Kidney glomerular epithelial cell (primary cell): ENCODE results near the gene ZNF746.
"Not testable (repeated sequence)": the region's sequence is repeated elsewhere in the genome, so short reads cannot be mapped to it uniquely, and the experiment has no call there.

Experiments used
- DNase-seq: peaks from one replicate; lab custom pipeline; 2025; lab: John Stamatoyannopoulos, UW

Gene ZNF746

DNA sequence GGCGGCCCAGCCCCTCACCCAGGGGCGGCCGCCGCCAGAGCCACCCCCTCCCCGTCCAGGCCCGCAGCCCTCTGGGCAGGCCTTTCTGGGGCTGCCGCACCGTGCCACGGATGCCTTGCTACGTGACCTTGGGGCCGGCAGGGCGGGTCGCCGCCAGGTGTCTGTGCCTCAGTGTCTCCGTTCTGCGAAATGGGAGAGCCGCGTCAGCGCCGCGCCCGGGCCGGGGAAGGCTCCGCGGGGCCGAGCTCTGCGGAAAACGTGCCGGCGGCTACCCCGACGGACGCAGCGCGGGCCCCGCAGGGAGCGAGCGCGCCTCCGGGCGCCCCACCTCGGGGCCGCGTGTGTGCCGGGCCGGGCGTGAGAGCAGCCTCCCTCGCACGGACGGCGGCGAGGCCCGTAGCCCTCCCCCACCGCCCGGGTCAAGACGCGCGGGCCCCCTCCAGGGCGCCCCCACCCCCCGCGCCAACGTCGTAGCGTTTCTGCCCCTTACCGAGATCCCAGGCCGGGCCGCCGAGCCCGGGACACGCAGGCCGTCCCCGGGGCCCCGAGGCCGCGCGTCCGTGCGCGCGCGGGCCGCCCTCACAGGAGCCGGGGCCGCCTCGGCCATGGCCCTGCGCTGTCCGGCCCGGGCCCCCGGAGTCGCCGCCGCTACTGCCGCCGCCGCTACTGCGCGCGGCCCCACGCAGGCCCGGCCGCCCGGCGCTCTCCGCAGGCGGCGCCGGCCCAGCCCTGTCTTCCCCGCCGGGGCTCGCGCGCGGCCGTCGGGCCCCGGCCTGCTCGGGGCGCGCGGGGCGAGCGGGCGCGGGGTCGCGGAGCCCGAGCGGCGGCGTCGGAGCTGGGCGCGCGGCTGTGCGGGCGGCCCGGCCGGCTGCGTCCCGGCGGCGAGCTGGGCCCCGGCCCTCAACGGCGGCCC lies 37.8 kb downstream of the ZNF746 start:
- no peak for DNase-seq

DNA sequence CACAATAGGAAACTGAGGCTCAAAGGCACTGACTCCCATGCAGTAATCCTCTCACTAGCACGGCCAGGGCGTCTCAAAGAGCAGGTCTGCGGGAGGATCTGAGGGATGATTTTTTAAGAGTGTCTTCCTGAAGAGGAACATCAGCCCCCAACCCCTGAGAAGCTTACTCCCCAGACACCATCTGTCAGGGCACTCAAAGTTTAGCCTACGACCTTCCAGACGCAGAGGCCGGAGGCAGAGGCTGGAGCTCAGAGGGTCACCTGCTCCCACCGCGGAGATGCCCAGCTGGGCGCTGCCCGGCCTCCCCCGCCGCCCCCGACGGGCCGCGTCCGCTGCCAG lies 38.4 kb downstream of the ZNF746 start:
- DNase-seq = no peak

DNA sequence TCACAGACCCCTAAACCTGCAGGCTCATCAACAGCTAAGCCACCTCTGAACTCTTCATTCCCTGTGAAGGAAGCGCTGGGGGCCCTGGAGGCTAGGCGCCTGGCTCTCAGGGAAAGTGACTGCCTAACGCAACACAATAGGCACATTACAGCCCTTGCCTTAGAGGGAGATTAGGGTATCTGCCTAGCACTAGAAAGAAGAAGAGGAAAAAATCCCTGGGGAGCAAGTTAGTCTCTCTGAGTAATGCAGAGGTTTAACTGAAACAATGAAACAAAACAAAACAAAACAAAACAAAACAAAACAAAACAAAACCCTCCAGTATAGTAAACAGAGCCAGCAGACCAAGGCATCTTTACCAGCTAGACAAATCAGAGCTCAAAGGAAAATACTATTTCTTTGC lies 39.4 kb downstream of the ZNF746 start:
- no peak for DNase-seq

DNA sequence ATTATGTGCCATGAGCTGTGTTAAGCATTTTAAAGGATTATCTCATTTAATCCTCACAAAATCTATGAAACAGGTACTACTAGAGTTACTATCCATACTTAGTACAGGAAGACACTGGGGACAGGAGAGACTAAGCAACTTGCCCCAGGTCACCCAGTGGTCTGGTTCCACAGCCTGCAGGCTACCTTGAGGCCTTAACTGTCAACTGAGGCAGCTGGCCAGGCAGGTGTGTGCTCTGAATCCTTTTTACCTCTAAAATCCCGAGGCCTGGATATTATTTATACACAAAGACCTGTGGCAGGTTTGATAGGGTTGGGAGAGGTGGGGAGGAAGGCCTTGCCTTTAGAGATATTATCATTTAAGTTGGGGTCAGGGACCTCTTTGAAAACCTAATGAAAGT lies 39.8 kb downstream of the ZNF746 start:
- no peak for DNase-seq

DNA sequence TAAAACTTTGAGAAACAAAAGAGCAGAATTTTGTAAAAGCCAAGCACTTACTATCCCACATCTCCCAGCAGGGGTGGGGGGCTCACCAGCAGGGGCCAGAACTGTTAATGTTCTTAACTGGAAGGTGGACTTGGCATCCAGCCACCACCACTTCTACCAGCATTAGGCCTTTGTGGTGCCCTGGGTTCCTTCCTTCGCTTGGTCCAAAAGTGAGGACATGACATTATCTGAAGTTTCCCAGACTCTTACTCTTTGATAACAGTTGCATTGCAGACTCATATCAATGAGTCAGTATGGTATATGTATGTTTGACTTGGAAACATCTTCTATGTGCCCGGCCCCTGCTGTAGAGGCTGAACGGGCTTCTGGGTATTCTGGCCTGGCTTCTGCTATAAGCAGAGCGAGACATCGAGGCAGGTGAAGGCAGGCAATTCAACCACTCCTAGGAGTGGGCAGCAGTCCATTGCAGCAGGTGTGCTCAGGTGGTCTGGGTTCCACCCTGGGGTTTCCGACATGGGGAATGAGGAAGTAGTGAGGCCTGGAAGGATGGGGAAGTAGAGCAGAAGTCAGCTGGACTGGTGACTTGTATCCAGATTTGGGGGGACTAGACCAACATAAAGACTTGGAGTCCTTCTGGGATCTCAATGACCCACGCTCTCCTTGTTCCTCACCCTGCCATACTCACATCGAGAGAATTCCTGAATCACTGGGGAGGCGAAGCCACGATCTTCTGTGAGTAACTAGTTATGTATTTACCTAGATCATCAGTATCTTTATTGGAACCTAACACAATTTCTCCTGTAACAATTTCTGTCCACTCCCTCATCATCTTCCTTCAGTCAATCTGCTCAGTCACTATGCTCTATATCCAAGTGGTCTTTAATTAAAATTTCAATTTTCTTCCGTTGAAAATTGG lies 40.8 kb downstream of the ZNF746 start:
- peak; percentile 7 for DNase-seq

DNA sequence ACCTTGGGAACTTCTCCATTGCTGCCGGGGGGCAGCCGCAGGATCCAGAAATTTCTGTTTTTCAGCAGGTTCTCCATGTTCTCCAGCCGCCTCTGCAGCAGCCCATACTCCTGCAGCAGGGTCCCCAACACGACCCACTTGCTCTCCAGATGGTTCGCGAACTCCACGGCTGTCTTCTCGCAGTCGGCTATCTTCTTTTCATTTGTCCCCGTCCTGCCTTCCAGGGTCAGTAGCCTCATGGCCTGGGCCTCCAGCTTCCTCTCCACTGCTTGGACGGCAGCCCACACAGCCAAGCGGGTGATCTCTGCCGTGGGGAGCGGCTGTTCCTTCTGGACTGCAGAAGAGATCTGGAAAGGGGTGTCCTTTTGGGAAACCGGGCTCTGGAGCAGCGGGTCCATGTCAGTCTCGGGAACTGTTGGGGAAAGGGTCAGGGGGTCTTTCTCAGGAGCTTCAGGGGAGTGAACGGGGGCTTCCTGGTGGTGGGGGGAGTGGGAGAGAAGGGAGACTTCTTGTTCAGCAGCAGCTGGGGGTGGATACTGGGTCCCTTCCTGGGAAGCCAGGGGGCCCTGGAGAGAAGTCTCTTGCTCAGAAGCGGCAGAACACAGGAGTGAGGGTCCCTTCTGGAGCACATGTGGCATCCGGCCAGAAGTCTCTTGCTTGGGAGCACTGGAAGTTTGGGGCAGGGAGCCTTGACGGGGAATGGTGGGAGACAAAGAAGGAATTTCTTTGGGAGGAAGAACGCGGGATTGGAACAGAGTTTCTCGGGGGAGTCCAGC lies 42.2 kb downstream of the ZNF746 start:
- no peak for DNase-seq

DNA sequence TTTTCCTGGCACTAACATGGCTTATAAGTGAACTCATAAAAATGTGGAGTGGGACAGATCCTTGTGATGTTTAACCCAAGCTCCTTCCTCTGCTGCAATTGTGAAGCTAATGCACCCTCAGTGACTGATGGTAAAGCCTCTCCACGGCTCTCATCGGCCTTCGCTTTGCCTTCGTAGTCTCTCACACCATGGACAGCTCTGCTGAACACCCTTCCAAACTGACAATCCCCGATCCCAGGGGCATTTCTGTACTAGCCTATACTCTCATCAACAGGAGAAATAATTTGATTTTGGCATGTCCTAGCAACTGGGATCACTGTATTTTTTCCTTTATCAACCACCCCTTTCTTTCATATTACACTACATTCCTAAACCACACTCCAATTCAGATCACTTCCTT lies 42.9 kb downstream of the ZNF746 start:
- no peak for DNase-seq

DNA sequence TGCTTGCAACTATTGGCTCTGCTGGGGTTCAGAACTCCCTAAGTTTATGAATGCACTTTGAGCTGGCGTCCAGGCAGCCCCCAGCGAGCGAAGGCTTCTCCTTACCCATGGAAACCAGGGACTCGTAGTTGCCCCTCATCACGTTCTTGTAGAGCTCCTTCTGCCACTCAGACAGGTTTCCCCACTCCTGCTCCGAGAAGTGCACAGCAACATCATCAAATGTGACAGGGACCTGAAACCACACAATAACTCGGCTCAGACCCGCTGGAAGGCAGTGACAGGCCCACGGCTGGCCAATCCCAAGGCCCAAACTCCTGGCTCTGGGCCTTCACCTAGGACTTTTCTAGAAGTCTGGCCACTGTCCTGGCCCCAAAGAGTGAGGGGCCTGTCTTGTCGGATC lies 43.6 kb downstream of the ZNF746 start:
- no peak for DNase-seq

DNA sequence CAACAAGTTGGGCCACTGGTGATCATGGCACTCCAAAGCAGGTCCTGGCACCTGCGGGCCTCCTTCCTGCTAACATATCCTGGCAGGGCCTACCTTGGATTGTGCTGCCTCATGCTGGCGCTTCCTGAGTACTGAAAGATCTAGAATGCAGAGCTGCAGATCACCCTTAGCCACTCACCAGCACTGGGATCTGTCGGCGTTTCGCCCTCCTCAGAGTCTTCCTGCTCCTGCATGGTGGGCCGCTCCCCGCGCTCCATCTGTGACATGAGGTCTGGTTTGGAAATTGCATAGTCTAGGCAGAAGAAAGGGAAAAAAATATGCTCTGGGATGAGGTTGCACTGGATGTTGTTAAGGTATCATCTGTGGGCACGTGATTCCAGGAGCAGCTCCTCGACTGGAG lies 46.8 kb downstream of the ZNF746 start:
- no peak for DNase-seq

DNA sequence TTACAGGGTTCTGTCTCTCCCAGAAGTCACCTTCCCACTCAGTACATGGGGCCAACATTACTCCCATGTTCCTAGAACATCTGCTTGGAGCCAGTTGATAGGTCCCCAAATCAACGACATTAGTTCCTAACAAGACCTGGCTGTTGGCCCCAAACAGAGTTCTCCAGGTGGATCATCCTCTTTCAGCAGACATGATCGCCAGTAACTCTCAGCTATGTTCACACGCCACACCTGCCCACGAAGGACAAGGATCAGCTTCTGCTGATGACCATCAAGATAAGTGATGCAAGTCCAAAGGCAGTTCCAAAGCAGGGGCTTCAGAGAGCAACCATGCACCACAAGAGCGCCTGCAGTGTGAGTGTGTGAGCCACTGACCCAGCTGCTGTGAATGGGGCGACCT lies 47.7 kb downstream of the ZNF746 start:
- no peak for DNase-seq

DNA sequence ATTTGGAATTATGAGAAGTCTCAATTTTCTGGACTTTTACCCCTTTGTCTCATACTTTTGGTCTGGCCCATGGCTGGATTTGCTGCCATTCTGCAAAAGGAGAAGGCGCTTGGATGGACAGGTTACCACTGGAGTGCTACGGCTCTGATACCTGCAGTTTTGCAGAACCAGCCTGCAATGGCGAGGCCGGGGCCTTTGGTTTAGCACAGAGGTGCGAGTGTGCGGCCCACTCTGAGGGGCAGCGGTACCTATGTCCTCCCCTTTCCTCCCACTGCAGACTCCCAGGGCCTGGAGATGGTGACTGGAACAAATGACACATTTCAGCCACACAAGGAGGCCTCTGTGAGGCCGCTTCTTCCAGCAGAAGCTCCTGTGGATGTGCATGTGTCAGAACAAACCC lies 48.6 kb downstream of the ZNF746 start:
- DNase-seq = no peak

DNA sequence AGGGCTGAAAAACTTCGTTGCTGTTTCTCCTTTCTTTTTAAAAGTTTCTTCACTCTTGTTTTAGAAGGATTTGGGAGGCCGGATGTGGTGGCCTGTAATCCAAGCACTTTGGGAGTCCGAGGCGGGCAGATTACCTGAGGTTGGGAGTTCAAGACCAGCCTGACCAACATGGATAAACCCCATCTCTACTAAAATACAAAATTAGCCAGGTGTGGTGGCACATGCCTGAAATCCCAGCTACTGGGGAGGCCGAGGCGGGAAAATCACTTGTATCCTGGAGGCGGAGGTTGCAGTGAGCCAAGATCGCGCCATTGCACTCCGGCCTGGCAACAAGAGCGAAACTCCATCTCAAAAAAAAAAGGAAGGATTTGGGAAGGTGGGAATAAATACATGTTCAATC lies 51.6 kb downstream of the ZNF746 start:
- DNase-seq = not testable (repeated sequence)

DNA sequence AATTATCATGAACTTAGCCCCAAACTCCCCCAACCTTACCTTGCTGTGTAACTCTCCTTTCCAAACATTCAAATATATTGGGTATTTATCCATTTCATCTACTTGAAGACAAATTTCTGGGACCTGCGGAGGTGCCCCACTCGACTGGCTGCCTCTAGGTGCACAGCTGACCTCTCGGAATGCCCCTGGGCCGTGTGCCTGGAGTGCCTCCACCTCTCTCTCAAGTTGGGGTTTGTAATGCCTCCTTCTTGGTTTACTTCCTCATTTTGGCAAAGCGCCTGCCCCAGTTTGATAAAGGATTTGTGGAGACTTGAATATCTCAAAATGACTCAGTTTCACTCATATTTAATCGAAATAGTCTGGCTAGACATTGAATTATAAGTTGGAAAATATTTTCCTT lies 53.3 kb downstream of the ZNF746 start:
- DNase-seq = no peak

DNA sequence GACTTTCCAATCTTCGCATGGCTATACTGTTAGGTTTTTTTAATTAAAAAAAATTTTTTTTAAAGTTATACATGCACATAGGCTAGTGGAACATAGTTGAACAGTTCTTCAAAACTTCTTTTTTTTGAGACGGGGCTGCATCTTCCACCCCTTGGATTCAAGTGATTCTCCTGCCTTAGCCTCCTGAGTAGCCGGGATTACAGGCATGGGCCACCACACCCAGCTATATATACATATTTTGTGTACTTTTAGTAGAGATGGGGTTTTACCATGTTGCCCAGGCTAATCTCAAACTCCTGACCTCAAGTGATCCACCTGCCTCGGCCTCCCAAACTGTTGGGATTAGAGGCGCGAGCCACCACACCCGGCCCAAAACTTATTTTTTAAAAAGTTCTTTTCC lies 54.1 kb downstream of the ZNF746 start:
- DNase-seq = no peak

DNA sequence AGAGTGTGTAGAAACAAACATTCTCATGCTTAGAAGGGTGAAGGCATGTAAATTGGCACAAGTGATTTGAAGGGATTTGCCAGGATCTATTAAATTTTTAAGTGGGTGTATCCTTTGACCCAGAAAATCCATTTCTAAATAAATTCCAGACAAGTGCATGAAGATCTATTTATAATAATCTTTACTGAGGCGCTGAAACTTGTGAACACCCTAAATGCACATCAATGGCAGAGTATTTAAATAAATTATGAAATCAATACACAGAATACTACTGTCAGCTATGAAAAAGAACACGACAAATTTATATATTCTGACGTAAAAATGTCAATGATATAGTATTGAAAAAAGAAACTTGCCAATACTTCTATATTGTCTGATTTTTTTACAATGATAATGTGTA lies 54.7 kb downstream of the ZNF746 start:
- no peak for DNase-seq

DNA sequence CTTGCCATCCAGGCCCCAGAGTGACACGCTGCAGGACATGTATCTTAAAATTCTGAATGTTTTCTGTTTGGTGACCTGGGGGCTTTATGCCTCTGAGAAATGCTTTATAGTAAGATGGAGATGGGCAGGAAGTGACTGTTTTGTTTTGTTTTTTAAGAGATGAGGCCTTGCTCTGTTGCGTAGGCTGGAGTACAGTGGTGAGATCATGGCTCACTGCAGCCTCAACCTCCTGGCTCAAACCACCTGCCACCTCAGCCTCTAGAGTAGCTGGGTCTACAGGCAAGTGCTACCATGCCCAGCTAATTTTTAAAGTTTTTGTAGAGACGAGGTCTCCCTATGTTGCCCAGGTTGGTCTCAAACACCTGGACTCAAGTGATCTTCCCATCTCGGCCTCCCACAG lies 57.4 kb downstream of the ZNF746 start:
- DNase-seq = no peak

DNA sequence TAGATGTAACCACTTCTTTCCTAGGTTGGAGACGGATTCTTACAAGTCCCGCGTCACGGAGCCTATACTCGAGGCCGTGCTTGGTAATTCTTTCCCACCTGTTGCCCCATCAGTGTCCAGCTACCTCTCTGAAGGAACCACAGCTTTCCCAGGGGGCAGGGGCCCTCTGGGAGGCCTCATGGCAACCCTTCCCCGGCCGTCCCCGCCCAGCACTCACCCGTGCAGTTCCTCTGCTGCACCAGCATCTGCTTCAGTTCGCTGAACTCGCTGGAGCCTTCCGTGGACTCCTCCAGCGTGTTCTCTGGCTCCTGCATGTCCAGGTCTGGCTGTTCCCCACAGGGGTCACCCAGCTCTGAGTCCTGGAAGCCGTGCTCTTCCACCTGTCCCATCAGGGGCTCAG lies 61.3 kb downstream of the ZNF746 start:
- no peak for DNase-seq

DNA sequence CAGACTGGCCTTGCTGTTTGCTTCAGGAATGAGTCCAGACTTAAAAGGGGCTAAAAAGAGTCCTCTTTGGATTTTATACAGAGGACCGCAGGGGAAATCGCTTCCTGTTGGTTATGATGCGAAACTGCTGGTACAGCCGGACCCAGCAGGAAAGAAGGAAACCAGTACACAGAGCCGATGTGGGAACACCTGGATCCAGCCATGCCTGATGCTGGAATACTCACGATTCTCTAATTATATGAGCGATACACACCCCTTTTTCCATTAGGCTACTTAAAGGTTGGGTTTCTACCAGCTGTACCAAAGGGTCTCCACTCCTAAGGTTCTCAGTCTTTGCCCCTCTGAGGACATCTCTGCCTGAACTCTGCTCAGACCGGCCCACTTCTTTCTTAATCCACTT lies 64.5 kb downstream of the ZNF746 start:
- no peak for DNase-seq

DNA sequence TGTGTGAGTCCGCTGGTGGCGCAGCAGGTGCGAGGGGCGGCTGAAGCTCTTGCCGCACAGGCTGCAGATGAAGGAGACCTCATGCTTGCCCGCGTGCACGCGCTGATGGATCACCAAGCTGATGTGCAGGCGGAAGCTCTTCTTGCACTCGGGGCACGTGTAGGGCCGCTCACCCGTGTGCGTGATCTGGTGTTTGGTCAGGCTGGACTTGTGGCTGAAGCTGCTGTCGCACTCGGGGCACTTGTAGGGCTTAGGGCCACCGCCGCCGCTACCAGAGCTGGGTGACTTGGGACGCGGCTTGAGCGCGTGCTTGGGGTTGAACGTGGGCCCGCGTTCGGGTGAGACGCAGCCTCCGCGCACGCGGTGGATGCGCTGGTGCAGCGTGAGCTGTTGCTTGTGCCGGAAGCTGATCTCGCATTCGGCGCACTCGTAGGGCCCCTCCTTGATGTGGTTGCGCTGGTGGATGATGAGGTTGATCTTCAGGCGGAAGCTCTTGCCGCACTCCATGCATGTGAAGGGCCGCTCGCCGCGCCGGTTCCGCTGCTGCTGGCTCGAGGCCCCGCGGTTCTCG lies 65.4 kb downstream of the ZNF746 start:
- no peak for DNase-seq

DNA sequence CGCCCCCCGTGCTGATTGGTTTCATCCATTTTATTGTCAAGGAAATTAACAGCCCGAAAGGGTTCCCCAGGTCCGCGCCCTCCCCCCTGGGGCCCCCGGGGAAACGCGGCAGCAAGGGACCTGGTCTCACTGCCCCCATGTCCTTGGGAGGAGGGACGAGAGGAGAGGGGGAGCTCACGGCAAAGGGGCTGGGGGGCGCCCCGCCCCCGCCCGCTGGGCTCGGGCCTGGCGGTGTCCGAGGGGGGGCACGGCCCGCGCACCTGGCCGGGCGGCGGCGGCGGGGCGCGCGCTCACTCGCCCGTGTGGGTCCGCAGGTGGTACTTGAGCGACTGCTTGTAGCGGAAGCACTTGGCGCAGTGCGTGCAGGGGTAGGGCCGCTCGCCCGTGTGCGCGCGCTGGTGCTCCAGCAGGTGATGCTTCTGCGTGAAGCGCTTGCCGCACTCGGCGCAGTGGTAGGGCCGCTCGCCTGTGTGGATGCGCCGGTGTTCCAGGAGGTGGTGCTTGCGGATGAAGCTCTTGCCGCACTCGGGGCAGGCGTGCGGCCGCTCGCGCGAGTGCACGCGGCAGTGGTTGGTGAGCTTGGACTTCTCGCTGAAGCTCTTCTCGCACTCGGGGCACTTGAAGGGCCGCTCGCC lies 66.0 kb downstream of the ZNF746 start:
- DNase-seq = no peak

DNA sequence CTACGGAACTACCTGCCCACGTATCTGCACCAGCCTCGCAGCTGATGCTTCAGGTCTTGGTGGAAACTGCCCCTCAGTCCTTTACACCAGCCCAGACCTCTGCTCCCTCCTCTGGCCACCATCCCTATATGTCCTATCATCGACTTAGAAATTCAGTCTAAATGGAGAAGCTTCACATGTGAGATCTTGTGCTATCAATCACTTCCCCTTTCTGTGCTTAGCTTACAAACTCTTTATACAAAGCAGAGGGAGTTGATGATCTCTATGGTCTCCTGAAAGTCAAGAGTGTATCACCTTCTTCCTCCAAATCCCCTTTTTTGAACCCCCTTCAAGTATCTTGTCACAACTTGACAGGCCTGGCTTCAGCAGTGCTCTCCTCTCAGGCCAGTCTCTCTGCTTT lies 67.4 kb downstream of the ZNF746 start:
- DNase-seq = no peak

DNA sequence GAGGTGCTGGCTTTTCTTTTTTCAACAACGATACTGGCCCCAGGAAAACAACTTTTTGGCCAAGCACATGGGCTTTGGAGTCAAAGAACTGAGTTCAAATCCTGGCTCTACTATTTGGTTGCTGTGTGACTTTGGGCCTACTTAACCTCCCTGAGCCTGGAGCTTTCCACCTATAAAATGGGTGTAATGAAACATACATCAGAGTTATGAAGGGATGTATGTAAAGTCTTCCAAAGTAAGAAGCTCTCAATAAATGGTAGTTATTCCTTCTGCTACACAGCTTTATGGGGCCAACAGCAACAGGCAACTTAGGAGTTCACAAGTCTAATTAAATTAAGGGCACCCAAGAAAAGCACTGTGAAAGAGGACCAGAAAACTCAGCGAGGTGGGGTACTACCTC lies 69.7 kb downstream of the ZNF746 start:
- DNase-seq = no peak
